Parathyroid adenoma (tissue), 2 donors: ENCODE data around the gene PTGDS.
A peak's percentile ranks its signal among the peaks of the same experiment; 100 is the strongest.

Source experiments
- H2AFZ ChIP-seq: fragments of 300-600 bp; sonication (generic); one replicate; pipeline ENCODE4 v1.7.0; 2017; ENCODE audit warnings: antibody characterized with exemption, mild to moderate bottlenecking
- H3K27ac ChIP-seq: fragments of 300-600 bp; sonication (generic); one replicate; pipeline ENCODE4 v1.7.0; 2017
- H3K27me3 ChIP-seq: fragments of 300-600 bp; sonication (generic); one replicate; pipeline ENCODE4 v1.7.0; 2017; ENCODE audit warnings: low read length; ENCODE audit not compliant: control insufficient read depth, insufficient read depth
- H3K36me3 ChIP-seq: fragments of 300-600 bp; sonication (generic); one replicate; pipeline ENCODE4 v1.7.0; 2017; ENCODE audit warnings: low read length; ENCODE audit not compliant: control insufficient read depth, insufficient read depth
- H3K4me1 ChIP-seq: fragments of 300-600 bp; sonication (generic); one replicate; pipeline ENCODE4 v1.7.0; 2017; ENCODE audit warnings: control low read depth
- H3K4me2 ChIP-seq: fragments of 300-600 bp; sonication (generic); one replicate; pipeline ENCODE4 v1.7.0; 2017; ENCODE audit warnings: low read length
- H3K4me3 ChIP-seq: fragments of 300-600 bp; sonication (generic); one replicate; pipeline ENCODE4 v1.7.0; 2017; ENCODE audit warnings: low read depth, low read length
- H3K79me2 ChIP-seq: fragments of 300-600 bp; sonication (generic); one replicate; pipeline ENCODE4 v1.7.0; 2017; ENCODE audit warnings: control low read depth
- H3K9ac ChIP-seq: fragments of 300-600 bp; sonication (generic); one replicate; pipeline ENCODE4 v1.7.0; 2017; ENCODE audit warnings: mild to moderate bottlenecking
- H3K9me3 ChIP-seq: fragments of 300-600 bp; sonication (generic); one replicate; pipeline ENCODE4 v1.7.0; 2017; ENCODE audit warnings: low read length; ENCODE audit not compliant: control insufficient read depth
- TF ChIP-seq, protein P1 (sequence below): fragments of 300-600 bp; sonication (generic); IDR thresholded peaks from one replicate; pipeline ENCODE4 v1.7.0; 2017; ENCODE audit warnings: antibody characterized with exemption, mild to moderate bottlenecking
- donor health status: primary hyperparathyroidism.

PTGDS gene

DNA sequence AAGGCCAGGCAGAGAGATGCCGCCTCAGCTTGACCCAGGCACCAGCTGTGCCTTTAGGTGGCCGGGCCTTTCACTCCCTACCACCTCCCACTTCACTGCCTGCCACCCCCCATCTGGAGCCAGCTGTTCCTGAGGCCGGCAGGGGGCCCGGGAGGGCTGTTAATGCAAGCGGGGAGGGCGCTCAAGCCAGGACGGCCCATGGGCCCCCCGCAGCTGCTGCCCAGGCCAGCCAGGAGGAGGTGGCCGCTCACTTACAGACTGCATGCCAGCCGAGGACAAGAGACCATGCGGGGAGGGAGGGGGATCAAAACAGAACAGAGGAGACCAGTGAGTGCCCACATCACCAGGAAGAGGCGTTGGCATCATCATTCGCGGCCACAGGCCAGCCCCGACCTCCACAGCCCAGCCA is 46.3 kb downstream of the PTGDS start:
- Histone ChIP-seq H3K4me3 (no peak overlapping the region), H3K9me3 (no peaks in the 10 kb centered on the region)
- TF ChIP-seq, protein P1, sequence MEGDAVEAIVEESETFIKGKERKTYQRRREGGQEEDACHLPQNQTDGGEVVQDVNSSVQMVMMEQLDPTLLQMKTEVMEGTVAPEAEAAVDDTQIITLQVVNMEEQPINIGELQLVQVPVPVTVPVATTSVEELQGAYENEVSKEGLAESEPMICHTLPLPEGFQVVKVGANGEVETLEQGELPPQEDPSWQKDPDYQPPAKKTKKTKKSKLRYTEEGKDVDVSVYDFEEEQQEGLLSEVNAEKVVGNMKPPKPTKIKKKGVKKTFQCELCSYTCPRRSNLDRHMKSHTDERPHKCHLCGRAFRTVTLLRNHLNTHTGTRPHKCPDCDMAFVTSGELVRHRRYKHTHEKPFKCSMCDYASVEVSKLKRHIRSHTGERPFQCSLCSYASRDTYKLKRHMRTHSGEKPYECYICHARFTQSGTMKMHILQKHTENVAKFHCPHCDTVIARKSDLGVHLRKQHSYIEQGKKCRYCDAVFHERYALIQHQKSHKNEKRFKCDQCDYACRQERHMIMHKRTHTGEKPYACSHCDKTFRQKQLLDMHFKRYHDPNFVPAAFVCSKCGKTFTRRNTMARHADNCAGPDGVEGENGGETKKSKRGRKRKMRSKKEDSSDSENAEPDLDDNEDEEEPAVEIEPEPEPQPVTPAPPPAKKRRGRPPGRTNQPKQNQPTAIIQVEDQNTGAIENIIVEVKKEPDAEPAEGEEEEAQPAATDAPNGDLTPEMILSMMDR, result no peak

DNA sequence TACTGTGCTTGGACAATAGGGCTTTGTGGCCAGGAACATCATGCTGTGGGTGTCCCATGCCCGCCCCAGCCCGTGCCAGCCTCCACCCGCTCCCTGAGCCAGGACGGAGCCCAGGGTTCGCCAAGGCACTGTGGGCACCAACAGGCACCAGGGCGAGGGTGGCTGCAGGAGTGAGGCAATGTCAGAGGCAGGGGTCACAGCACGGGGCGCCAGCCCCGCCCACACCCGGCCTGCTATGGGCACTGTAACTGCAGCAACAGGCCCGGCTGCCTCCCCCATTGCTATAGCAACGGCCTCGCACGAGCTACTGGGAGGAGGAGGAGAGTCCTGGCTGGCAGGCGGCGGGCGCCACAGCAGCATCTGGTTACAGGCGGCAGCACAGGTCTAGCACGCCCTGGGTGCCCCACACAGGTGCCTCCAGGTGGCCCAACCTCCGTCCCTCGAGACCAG is 48.2 kb downstream of the PTGDS start:
- Histone ChIP-seq H3K79me2 (peaks cover 3% of the 10 kb centered on the region), H3K9ac (no peak overlapping the region), H3K36me3 (no peaks in the 10 kb centered on the region), H3K4me2 (peak overlapping the region; percentile 84), H3K4me1 (peaks cover 12% of the 10 kb centered on the region), H3K9me3 (no peaks in the 10 kb centered on the region), H3K27ac (peak overlapping the region; percentile 64), H3K4me3 (peak overlapping the region; percentile 48), H2AFZ (no peak overlapping the region), H3K27me3 (no peaks in the 10 kb centered on the region)
- TF ChIP-seq, protein P1, result peak; percentile 29

More for the DNA sequence above, 46.3 kb downstream of the PTGDS start:
- no peaks in the 10 kb centered on the region for H3K27me3 ChIP-seq
- H3K9ac ChIP-seq, result no peak overlapping the region
- no peak overlapping the region for H2AFZ ChIP-seq
- no peaks in the 10 kb centered on the region for H3K36me3 ChIP-seq
- no peak overlapping the region for H3K4me2 ChIP-seq
- no peak overlapping the region for H3K27ac ChIP-seq
- H3K79me2 ChIP-seq, result peaks cover 3% of the 10 kb centered on the region
- peaks cover 9% of the 10 kb centered on the region for H3K4me1 ChIP-seq

DNA sequence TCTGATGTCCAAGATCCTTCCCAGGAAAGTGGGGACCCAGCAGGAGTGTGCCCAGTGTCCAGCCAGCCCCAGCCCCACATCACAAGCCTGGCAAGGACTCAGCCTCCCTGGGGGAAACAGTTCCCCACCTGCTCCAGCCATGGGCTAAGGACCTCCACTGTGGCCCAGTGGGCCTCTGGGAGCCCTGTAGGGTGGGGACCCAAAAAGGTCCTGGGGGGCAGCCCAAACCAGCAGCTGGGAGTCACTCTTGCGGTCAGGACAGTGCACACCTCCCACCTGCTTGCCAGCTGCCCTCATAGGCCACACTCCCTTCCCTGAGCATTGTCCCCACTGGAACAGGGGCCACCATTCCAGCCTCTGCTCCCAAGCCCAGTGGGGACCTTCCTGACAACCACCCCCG is 49.1 kb downstream of the PTGDS start:
- H3K4me3 ChIP-seq, result peak overlapping the region; percentile 6
- no peak overlapping the region for H3K9ac ChIP-seq
- peaks cover 12% of the 10 kb centered on the region for H3K4me1 ChIP-seq

DNA sequence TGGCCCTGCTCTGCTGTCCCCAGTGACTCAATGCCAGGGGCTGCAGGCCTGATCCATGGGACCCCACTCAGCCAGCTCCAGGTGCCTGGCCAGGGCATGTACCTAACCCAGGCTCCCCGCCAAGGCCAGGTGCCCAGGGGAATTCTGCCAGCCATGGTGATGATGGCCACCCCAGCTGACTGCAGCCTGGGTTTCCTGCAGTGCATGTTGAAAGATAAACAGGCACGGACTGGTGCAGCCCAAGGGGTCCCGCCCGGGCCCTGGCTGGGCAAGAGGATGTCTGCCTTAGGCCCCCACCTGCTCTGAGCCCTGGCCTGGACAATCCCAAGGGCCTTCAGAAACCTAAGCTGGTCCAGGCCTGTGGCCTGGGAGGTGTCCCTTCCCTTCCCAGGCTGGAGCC is 49.5 kb downstream of the PTGDS start:
- Histone ChIP-seq H3K4me2 (peak overlapping the region; percentile 84), H3K36me3 (no peaks in the 10 kb centered on the region), H3K9me3 (no peaks in the 10 kb centered on the region), H3K4me3 (peak overlapping the region; percentile 62), H3K79me2 (peaks cover 3% of the 10 kb centered on the region), H2AFZ (no peak overlapping the region), H3K27me3 (no peaks in the 10 kb centered on the region), H3K27ac (peak overlapping the region; percentile 64), H3K9ac (no peak overlapping the region), H3K4me1 (peaks cover 12% of the 10 kb centered on the region)
- TF ChIP-seq, protein P1, result no peak

More for the DNA sequence above, 49.1 kb downstream of the PTGDS start:
- H2AFZ ChIP-seq, result no peak overlapping the region
- H3K4me2 ChIP-seq, result peak overlapping the region; percentile 84
- H3K27ac ChIP-seq, result peak overlapping the region; percentile 64
- TF ChIP-seq, protein P1, result no peak
- H3K36me3 ChIP-seq, result no peaks in the 10 kb centered on the region
- H3K9me3 ChIP-seq, result no peaks in the 10 kb centered on the region
- H3K79me2 ChIP-seq, result peaks cover 3% of the 10 kb centered on the region
- H3K27me3 ChIP-seq, result no peaks in the 10 kb centered on the region
